DMS 273 treated with DMSO at 0.1 percent for 48 hours (cell line): ENCODE data around the gene RPS6KB1.
"Not testable (repeated sequence)": the region's sequence is repeated elsewhere in the genome, so short reads cannot be mapped to it uniquely, and the experiment has no call there.

ENCODE experiments used
- DNase-seq: peaks from one replicate; lab custom pipeline; 2025; lab: John Stamatoyannopoulos, UW

The RPS6KB1 gene

GRCh38 chr17:59872351-59872750 lies 20.6 kb upstream of the RPS6KB1 start:
- DNase-seq: no peak

GRCh38 chr17:59873414-59873813 lies 19.5 kb upstream of the RPS6KB1 start:
- not testable (repeated sequence) for DNase-seq

- DNase-seq: no peak
Measured at GRCh38 chr17:59874376-59874775, 18.5 kb upstream of the RPS6KB1 start.

- DNase-seq: no peak
Measured at GRCh38 chr17:59876107-59876506, 16.8 kb upstream of the RPS6KB1 start.

GRCh38 chr17:59877965-59878364 lies 15.0 kb upstream of the RPS6KB1 start:
- DNase-seq: no peak

GRCh38 chr17:59878624-59879023 lies 14.3 kb upstream of the RPS6KB1 start:
- DNase-seq: no peak

- DNase-seq: no peak
Measured at GRCh38 chr17:59884861-59885260, 8.1 kb upstream of the RPS6KB1 start.

GRCh38 chr17:59888145-59888750 lies 4.7 kb upstream of the RPS6KB1 start:
- DNase-seq: no peak

- no peak for DNase-seq
Measured at GRCh38 chr17:59890720-59891119, 2.2 kb upstream of the RPS6KB1 start.

GRCh38 chr17:59892251-59892923 lies 534 bp upstream of the RPS6KB1 start:
- DNase-seq: no peak

GRCh38 chr17:59893676-59894100 lies 767 bp downstream of the RPS6KB1 start:
- DNase-seq: peak; percentile 16

GRCh38 chr17:59897090-59897489 lies 4.2 kb downstream of the RPS6KB1 start:
- DNase-seq: no peak

GRCh38 chr17:59899099-59899498 lies 6.2 kb downstream of the RPS6KB1 start:
- DNase-seq: no peak

GRCh38 chr17:59901604-59902003 lies 8.7 kb downstream of the RPS6KB1 start:
- no peak for DNase-seq

- no peak for DNase-seq
Measured at GRCh38 chr17:59903455-59903854, 10.5 kb downstream of the RPS6KB1 start.

GRCh38 chr17:59907467-59907866 lies 14.5 kb downstream of the RPS6KB1 start:
- no peak for DNase-seq

GRCh38 chr17:59914274-59914854 lies 21.4 kb downstream of the RPS6KB1 start:
- DNase-seq: no peak

- no peak for DNase-seq
Measured at GRCh38 chr17:59916446-59916845, 23.5 kb downstream of the RPS6KB1 start.

- not testable (repeated sequence) for DNase-seq
Measured at GRCh38 chr17:59920637-59921036, 27.7 kb downstream of the RPS6KB1 start.

- DNase-seq: not testable (repeated sequence)
Measured at GRCh38 chr17:59930121-59930520, 37.2 kb downstream of the RPS6KB1 start.

- not testable (repeated sequence) for DNase-seq
Measured at GRCh38 chr17:59930768-59931167, 37.8 kb downstream of the RPS6KB1 start.

GRCh38 chr17:59933317-59933716 lies 40.4 kb downstream of the RPS6KB1 start:
- DNase-seq: not testable (repeated sequence)

GRCh38 chr17:59940697-59941096 lies 47.8 kb downstream of the RPS6KB1 start:
- not testable (repeated sequence) for DNase-seq
